NCI-H2227 (cell line): Measurements from ENCODE around the gene EIF2B4.

ENCODE experiments used
- DNase-seq: peaks from one replicate; lab custom pipeline; 2025; ENCODE audit not compliant: unreplicated experiment; lab: John Stamatoyannopoulos, UW

The EIF2B4 gene

DNA sequence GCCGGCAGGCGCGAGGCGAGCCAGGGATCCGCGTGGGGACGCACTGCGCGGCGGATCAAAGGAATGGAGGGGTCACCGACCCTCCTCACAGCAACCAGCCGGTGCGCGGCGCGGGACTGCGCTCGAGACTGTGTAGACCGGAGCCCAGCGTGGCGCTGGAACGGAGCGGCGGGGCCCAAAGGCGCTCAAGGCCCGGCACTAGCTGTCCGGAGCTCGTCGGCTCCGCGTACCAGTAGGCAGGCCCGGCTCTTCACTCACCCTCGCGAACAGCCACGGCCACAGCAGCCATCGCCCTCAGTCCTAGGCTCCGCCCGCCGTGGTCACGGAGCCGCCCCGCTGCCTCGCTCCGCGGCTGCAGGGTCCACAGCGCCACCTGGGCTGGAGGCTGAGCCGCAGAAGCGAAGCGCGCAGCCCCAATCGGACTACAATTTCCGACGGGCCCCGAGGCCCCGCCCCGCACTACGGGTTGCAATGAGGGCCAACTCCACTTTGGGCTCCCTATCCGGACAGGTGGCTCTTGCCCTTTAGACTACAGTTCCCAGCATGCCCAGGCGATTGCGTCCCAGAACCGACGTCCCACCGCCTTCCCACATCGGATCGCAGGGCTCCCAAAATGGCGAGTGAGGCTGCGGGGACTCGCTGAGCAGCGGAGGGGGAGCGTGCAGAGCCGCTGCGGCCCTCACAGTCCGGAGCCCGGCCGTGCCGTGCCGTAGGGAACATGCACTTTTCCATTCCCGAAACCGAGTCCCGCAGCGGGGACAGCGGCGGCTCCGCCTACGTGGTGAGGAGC, at the start of gene EIF2B4, which contains the start of gene SNX17:
Gene EIF2B4, minus strand, starts transcription at position 313 of the 790 bp plus-strand sequence. Its CDS starts 24 bp downstream, at position 289.
Gene SNX17, plus strand, starts transcription at position 591 of the 790 bp plus-strand sequence. Its CDS starts 128 bp downstream, at position 719.
- peak; percentile 99 for DNase-seq

DNA sequence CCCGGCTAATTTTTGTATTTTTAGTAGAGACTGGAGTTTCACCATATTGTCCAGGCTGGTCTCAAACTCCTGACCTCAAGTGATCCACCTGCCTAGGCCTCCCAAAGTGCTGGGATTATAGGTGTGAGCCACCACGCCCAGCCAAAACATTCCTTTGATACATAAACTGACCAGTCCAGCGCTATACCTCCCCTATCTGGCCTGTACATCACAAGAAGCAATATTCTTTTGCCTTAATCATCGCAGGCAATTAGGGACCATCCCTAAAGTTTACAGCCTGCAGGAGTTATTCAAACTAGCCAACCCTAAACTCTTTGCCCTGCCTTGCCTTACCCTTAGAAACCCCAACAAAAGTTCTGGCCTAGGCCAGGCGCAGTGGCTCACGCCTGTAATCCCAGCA, 46.0 kb upstream of the EIF2B4 start:
- no peak for DNase-seq

DNA sequence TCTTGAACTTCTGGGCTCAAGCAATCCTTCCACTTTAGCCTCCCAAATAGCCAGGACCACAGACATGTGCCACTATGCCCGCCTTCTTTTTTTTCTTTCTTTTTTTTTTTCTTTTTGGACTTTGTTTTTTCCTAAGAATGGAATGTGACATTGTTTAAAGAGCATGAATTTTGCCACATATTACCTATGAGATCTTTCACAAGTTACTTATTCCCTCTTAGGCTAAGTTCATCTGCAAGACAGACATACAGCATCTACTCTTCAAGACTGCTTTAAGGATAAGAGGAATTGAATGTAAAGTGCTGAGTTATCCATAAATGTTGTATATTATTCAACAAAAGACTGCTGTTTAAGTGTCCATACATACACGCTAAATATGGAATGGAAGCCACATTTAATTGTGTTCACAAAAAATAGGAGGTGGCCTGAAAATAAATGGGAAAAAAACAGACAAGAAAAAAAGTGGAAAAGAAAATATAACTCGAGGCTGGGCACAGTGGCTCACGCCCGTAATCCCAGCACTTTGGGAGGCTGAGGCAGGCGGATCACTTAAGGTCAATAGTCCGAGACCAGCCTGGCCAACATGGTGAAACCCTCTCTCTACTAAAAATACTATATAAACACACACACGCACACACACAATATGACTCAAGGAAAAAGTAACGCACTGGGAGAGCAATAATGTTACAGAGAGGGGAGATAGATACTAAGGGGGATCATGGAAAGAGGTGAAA, 42.4 kb upstream of the EIF2B4 start:
- DNase-seq, result no peak

DNA sequence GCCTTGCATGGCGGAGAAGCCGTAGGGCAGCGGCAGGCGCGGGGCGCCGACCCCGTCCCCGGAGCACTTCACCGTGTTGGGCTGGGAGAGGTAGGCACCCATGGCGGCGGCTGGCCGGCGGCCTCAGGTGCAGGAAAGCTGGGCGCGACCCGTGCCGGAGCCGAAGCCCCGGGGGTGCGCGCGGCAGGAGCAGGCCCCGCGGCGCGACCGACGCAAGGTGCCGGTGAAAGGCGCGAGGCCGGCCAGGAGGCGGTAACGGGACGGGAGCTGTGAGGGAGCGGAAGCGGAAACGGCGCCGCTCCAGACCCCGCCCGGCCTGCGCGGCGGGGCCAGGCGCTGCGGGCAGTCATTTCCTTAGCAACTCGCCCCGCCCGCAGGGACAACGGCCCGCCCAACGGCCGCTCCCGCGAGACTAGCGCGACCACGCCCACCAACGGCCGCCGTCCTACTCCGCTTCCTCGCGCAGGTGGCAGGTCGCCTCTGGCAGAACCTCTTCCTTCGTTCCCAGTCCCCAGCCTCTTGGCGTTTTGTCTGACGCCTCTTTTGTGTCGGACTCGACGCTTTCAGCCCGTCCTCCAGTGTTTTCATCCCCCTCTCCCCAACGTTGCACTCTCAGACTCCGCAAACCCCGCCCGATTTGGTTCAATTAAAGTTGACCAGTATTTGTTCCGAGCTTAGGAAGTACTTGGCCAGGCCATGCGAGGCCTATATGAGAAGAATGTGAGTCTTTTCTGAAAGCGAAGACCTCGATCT, 39.4 kb upstream of the EIF2B4 start, which contains the start of gene PPM1G:
Gene PPM1G, minus strand, starts transcription at position 271 of the 753 bp plus-strand sequence. Its CDS starts 169 bp downstream, at position 102.
- peak; percentile 97 for DNase-seq

DNA sequence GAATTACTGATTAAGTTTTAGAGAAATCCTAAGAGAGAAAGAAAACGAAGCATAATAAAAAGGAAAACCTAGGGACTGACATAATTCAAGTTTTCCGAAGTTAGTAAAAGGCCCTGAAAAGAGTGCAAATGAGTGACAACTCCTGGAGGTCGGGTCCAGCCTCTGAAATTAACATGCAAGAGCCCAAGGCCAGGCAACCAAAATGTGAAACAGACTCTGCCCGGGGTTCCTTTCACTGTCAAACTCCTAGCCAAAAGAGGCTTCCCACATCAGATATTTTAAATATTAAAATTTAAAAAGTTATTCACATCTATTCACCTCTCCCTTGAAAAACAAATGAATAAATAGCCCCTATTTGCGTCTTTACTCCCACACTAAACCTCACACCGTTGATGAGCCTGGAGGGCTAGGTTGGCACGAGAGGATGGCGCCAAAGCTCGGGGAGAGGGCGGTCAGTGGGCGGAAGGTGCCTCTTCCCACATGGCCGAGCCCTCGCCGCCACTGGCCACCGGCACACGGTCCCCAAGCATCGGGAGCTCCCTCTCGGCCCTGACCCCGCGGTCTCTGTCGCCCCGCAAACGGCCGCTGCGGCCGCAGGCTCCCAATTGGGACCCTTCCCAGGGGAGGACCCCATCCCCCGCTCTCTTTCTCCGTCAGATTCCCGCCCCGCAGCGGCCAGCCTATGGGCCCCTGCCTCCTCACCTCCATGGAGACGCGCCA, 38.6 kb upstream of the EIF2B4 start:
- DNase-seq, result peak; percentile 65

DNA sequence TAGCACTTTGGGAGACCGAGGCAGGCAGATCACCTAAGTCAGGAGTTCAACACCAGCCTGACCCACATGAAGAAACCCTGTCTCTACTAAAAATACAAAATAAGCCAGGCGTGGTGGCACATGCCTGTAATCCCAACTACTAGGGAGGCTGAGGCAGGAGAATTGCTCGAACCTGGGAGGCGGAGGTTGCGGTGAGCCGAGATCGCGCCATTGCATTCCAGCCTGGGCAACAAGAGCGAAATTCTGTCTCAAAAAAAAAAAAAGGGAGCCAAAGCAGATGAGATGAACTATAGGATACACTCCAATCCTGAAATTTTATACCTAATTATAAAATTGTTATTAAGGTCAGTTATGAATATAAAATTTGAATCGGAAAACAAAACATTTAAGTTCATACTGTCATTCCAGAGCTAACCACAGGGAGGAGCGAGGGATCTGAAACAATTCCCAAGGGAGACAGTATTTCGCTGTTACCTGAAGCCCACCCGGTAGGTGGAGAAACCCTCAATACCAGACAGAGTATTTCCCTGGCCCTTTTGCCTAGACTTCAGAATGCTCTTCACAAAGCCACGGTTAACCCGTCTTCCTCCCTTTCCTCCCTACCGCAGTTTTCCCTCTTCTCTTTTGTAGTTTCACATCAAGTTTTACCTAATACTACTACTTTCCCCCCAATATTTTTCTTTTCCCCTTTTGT, 37.8 kb upstream of the EIF2B4 start:
- peak; percentile 77 for DNase-seq

DNA sequence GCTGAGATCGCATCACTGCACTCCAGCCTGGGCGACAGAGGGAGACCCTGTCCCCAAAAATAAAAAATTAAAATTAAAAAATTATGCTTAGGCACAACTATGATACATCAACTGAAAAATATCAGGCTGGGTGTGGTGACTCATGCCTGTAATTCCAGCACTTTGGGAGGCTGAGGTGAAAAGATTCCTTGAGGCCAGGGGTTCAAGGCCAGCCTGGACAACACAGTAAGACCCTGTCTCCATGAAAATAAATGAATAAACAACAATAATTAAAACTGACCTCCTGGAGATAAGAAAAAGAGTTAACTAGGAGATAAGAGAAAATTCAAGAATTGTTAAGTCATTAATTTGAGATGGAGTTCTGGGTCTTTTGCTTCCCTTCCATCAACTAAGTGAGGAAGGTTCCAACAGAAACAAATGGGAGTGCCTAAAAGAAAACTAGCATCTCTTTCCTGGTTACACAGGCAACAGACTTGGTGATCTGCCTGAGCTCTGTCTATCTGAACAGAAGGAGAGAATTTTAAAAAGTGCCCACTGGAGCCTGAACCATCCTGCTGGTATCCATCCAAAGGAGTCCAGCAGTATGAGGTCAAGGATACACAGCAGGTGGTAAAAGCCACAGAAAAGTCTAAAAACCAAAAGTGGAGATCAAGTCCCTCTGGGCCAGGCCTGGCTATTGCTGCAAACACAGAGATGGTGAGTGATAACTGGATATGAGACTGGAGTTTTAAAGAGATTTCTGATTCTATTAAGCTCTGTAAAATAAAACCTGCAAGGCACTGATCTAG, 30.4 kb upstream of the EIF2B4 start:
- no peak for DNase-seq

DNA sequence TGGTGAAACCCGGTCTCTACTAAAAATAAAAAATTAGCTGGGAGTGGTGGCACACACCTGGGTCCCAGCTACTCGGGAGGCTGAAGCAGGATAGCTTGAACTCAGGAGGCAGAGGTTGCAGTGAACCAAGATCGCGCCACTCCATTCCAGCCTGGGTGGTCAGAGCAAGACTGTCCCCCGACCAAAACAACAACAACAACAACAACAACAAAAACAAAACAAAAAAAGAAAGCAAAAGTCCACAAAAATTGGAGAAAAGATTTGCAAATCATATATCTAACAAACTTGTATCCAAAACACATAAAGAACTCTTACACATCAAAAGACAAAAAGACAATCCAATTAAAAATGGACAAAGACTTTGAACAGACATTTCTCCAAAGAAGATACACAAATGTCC, 28.8 kb upstream of the EIF2B4 start:
- DNase-seq, result no peak

DNA sequence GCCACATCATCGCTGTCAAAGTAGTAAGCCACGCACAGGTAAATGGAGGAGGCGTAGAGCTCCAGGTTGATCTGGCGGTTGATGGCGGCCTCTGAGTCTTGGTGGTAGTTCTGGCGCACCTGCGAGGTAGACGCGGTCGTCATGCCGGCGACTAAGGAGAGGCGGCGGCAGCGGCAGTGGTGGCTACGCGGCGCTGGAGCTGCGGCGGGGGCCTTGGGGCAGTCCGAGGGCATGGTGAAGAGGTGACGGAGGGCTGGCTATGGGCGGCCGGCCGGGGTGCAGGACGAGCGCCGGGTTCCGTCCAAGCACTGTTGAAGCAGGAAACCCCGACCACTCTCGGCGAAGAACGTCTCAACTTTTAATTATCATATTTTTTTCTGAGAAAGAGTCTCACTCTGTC, 23.1 kb upstream of the EIF2B4 start:
- no peak for DNase-seq

DNA sequence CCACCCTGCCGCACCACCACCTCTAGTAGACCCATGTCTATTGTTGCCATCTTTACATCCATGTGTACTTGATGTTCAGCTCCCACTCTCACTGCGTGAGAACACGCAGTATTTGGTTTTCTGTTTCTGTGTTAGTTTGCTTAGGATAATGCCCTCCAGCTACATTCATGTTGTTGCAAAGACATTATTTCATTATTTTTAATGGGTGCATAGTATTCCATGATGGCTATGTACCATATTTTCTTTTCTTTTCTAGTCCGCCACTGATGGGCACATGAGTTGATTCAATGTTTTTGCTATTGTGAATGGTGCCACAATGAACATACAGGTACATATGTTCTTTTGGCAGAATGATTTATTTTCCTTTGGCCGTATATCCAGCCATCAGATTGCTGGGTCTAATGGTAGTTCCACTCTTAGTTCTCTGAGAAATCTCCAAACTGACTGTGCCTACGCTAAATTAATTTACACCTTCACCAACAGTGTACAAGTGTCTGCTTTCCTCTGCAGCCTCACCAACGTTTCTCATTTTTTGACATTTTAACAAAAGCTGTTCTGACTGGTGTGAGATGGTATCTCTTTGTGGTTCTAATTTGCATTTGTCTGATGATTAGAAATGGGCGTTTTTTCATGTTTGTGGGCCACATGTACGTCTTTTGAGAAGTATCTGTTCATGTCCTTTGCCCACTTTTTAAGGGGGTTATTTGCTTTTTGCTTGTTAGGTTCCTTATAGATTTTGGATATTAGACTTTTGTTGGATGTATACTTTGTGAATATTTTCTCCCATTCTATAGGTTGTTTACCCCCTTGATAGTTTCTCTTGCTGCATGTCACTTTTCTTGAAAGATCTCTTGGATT, 20.9 kb upstream of the EIF2B4 start:
- no peak for DNase-seq

DNA sequence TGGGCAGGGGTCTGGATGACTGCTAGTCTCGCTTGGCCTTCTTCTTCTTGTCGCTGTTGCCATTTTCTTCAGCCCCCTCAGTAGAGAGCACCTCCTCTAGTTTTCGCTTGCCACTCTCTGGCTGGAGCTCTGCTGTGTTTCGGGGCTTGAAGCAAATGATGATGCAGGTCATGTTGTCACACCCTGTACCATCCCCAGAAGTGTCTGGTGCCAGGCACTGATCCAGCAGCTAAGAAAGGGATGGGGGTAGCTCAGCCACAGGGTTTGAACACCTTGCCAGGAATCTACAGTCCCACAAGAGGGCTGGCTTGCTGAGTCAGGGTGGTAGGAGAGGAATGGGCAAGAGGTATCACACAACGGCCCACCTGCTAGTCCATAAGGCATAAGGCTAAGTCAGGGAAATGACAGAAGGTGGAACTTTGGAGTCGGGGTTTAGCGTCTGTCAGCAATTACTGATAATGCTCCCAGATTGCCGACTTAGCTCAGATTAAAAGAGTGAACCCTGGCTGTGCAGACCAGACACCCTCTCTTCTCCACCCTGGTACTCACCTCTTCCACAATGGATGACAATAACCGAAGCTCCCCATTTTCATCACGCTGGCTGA, 11.5 kb upstream of the EIF2B4 start:
- DNase-seq, result no peak

DNA sequence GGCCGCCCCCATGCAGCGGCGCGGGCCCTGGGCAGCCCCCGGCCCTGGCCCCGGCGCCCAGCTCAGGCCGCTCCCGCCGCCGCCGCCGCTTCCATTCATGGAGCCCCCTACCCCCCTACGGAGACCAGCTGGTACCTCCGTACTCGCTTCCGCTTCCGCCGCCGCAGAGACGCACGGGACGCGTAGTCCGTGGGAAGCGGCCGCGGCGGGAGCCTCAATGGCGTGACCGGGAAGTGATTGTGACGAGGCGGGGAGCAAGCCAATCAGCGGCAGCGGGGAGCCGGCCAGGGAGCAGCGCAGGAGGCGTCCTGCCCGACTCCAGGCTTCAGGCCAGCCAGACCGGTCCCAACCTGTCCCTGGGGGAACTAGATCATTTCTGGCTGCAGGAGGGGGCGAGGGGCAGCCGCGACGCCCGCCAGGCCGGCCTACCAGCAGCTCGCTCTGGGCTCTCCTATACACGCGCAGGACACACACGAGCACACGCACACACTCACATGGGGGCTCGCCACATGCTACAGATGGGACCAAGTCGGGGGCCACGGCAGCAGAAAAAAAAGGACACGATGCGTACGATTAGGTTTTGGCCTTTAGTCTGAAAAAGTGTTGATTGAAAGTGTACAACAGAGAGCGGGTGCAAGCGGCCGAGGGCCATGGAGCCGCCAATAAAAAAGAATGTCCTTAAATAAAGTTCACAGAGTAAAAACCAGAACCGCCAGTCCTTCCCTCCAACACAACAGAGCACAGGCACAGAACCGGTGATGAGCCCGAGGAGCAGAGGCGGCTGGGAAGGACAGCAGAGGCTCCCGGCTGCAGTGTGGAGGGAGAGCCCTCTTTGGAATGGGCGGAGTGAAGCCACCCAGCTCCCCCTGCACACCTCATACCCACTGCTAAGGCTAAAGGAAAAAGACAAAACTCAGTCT, 10.7 kb upstream of the EIF2B4 start, which contains the start of gene ZNF513:
Gene ZNF513, minus strand, starts transcription at position 109 of the 920 bp plus-strand sequence. CDS start 208 bp downstream, outside the sequence.
- DNase-seq, result peak; percentile 99

DNA sequence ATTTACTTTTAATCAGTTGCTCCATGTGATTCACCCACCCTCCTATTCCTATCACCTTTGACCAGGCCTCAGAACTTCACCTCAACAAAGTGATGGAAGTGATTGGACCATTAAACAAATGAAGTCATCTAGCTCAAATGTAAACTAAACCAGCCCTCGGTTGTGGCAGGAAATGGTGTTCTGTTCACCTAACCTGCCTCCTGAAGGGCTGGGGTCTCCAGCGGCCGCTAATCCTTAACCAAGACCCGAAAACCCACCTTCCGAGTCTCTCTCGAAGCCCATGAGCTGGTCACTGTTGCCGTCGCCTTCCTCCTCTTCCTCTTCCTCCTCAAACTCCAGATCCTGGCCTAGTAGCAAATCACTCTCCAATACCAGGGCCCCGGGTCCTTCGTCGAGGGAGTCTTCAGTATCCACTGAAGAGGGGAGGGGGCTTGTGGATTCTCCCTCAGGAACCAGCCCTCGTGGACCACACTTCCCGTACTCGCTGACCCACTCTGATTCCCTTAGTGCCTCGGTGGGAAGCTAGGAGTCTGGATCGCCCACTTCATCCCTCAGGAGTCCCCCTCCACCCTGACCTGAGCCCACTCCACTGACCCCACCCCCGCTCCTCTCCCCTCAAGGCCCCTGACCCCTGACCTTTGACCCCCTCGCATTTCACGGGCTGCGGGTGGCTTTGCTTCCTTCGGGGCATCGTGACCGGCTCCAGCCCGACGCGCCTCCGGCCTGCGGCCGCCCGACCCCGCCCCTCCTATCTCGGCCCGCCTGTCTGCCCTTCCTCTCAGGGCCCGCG, 9.9 kb upstream of the EIF2B4 start:
- DNase-seq, result peak; percentile 85

DNA sequence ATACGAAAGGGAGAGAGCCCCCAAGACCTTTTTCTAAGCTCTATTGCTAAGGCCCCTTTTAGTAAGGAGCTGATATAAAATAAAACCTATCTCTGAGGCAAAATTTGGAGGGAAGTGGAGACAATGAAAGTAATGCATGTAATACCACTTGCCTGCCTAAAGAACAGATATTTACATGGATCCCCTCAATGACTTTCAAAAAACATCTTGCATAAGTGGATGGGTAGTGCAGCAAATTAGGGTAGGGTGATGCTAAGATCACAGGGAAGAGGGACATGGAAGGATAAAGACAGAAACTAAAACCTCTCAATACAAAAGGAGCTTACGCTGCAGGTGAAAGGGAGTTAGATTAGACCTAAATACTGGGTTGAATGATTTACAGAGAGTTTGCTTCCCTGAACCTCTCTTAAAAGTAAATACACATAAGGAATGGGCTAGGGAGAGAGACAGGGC, 9.3 kb upstream of the EIF2B4 start:
- no peak for DNase-seq

DNA sequence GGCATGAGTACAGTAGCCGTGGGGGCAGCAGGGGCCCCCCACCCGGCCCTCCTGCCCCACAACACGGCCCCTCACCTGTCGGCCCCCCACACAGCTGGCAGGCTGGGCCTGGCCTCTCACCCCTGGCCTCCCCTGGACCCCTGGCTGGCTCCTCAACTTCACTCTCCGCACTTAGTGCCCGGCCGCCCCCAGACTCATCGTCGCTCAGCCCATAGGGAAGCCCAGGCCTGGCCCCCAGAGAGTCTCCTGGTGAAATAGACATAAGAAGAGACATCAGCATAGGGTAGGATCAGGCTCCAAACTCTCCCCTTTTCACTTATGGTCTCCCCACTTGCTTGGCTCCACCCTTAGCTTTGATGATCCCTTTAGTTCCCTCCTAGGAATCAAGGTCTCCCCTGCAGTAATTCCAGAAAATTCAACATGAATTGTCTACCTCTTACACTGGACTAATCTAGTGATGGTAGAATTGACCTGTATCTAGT, 8.7 kb upstream of the EIF2B4 start:
- DNase-seq, result no peak
